T-helper 2 cell treated with Interferon-gamma antibody and Interleukin-4, amounts not matched to agents 5 μg/mL and 100 μg/mL, for 36 hours (primary cell): Measurements from ENCODE around the gene PRRT1.
A peak's percentile ranks its signal among the peaks of the same experiment; 100 is the strongest.
"Not testable (repeated sequence)": the region's sequence is repeated elsewhere in the genome, so short reads cannot be mapped to it uniquely, and the experiment has no call there.

ENCODE experiments used
- DNase-seq: peaks from one replicate; pipeline ENCODE4 v3.0.0; 2021; ENCODE audit warnings: low spot score
- H3K27ac Mint-ChIP-seq: one replicate; pipeline ENCODE4 v1.8.0; 2021; ENCODE audit warnings: mild to moderate bottlenecking, mixed read lengths
- H3K27me3 Mint-ChIP-seq: one replicate; pipeline ENCODE4 v1.8.0; 2021; ENCODE audit warnings: low read depth, mixed read lengths
- H3K36me3 Mint-ChIP-seq: one replicate; pipeline ENCODE4 v1.8.0; 2021; ENCODE audit warnings: low read depth, mixed read lengths
- H3K4me1 Mint-ChIP-seq: one replicate; pipeline ENCODE4 v1.8.0; 2021; ENCODE audit warnings: low read depth, mixed read lengths
- H3K4me3 Mint-ChIP-seq: one replicate; pipeline ENCODE4 v1.8.0; 2022; ENCODE audit warnings: mild to moderate bottlenecking, moderate library complexity, mixed read lengths
- H3K9me3 Mint-ChIP-seq: one replicate; pipeline ENCODE4 v1.8.0; 2021; ENCODE audit warnings: mixed read lengths

The PRRT1 gene

DNA sequence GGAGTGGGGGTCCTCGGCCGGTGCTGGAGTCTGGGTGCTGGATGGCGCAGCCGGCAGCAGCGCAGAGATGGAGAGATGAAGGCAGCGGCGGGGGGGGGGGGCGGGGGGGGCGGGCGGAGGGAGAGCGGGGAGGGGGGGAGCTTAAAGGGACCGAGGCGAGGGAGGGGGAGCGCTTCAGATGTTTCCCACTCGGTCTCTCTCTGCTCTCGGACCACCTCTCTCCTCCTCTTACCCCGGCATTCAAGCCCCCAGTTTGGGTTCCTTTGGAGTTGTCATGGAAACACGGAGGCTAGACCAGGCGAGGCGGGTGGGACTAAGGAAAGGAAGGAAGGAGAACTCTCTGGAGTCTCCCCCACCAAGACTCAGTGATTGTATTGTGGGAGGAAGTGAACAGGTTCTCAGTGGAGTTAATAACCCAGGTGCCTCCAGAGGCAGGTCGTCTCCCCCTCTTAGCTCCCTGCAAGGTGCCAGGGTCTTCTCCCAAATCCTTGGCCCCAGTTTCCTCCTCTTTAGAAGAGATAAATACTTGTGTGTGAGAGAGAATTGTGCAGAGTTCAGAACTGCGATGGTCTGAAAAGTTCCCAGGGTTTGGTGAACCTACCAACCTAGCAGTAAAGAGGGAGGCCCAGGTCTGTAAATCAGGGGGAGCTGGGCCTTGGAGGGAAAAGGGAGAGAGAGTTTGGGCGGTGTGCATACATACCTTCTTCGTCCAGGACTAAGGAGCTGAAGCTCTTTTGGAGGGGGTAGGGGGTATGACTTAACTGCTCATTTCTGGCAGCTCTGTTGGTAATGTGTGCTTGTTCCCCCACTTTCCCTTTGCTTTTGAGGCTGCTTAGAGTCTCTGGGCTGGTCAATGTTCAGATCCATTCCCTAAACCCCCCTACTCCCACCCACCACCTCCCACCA lies at the start of gene PRRT1:
Gene PRRT1, minus strand, starts transcription at position 77 of the 906 bp plus-strand sequence. CDS start 112 bp downstream, outside the sequence.
- peak within 1 kb of the TSS; percentile 57 for H3K4me3 Mint-ChIP-seq
- H3K4me1 Mint-ChIP-seq, result peaks cover 32% of the 10 kb centered on the region
- no peaks in the 10 kb centered on the region for H3K9me3 Mint-ChIP-seq
- H3K27ac Mint-ChIP-seq, result no peak within 1 kb of the TSS
- peaks cover 53% of the 10 kb centered on the region for H3K27me3 Mint-ChIP-seq
- no peak for DNase-seq
- no peaks in the 10 kb centered on the region for H3K36me3 Mint-ChIP-seq

DNA sequence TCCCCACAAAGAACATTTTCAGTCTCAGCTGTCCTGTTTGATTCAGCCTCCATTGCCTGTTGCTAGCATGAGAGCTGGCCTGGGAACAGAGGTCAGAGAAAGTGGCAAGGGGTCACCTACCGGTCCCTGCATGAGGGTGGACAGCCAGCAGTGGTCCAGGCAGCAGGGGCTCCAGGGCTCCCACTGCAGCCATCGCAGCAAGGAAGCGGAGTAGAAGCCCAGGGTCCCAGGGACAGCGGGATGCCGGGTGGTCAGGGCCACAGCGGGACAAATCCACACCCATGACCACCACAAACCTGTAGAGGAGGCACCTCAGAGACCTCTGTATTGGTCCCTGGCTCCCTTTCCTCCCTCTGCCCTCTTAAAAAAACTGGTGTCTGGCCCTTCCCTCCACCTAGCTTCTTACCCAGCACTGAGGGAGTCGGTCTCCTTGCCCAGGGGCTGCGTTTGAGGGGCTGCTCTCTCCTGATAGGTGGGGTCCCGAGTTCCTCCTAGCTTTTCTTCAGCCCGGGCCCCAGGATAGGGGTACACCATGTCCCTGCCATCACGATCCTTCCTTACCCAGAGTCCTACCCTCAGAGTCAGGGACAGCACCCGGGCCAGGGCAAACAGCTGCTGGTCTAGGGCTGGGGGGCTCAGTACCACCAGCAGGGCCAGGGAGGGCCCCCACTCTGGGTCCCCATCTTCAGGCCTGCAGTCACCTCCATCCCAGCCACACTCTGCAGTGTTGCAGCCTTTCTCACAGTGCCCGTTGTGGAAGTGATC lies 49.2 kb upstream of the PRRT1 start:
- Mint-ChIP-seq H3K9me3 (no peaks in the 10 kb centered on the region), H3K4me1 (peaks cover 5% of the 10 kb centered on the region), H3K27me3 (peaks cover 13% of the 10 kb centered on the region)

DNA sequence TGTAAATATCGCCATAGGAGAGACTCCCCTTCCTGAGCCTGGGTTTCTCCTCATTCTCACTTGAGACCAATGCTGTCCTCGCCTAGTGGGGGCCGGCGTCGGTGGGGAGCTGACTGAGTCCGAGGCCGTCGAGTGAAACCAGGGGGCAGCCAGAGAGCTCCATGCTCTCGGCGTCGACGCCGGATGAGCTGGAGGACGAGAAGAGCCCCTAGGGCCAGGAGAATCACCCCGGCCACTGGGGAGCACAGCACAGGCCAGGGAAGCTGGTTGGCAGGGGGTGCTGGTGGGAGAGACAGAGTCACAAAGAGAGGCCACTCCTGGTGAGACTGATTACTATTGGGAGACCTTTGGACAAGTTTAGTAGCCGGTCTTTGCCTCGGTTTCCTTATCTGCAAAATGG lies 47.1 kb upstream of the PRRT1 start:
- Mint-ChIP-seq H3K4me1 (peaks cover 20% of the 10 kb centered on the region), H3K4me3 (no peak overlapping the region), H3K27me3 (peaks cover 4% of the 10 kb centered on the region), H3K36me3 (no peaks in the 10 kb centered on the region), H3K9me3 (no peaks in the 10 kb centered on the region), H3K27ac (no peak overlapping the region)
- DNase-seq, result no peak

More for the DNA sequence above, 49.2 kb upstream of the PRRT1 start:
- no peak for DNase-seq
- Mint-ChIP-seq H3K27ac (no peak overlapping the region), H3K36me3 (no peaks in the 10 kb centered on the region), H3K4me3 (no peak overlapping the region)

DNA sequence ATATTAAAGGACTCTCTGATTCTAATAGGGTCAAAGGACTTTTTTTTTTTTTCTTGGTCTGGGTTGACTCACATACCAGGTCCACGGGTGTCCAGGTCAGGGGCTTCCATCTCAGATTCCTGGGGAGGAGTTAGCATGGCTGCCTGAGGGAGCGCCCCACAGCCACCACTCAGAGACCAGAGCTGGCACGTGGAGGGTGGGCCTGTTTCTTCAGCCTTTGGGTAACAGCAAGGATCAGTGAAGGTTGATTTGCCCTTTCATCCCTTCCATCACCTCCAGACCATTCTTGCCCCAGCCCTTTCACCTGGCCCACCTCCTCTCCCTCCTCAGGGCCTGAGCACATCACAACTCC lies 46.6 kb upstream of the PRRT1 start:
- peaks cover 2% of the 10 kb centered on the region for H3K27me3 Mint-ChIP-seq
- peaks cover 25% of the 10 kb centered on the region for H3K4me1 Mint-ChIP-seq
- no peaks in the 10 kb centered on the region for H3K36me3 Mint-ChIP-seq
- no peaks in the 10 kb centered on the region for H3K9me3 Mint-ChIP-seq
- no peak overlapping the region for H3K4me3 Mint-ChIP-seq
- no peak overlapping the region for H3K27ac Mint-ChIP-seq
- DNase-seq, result no peak

DNA sequence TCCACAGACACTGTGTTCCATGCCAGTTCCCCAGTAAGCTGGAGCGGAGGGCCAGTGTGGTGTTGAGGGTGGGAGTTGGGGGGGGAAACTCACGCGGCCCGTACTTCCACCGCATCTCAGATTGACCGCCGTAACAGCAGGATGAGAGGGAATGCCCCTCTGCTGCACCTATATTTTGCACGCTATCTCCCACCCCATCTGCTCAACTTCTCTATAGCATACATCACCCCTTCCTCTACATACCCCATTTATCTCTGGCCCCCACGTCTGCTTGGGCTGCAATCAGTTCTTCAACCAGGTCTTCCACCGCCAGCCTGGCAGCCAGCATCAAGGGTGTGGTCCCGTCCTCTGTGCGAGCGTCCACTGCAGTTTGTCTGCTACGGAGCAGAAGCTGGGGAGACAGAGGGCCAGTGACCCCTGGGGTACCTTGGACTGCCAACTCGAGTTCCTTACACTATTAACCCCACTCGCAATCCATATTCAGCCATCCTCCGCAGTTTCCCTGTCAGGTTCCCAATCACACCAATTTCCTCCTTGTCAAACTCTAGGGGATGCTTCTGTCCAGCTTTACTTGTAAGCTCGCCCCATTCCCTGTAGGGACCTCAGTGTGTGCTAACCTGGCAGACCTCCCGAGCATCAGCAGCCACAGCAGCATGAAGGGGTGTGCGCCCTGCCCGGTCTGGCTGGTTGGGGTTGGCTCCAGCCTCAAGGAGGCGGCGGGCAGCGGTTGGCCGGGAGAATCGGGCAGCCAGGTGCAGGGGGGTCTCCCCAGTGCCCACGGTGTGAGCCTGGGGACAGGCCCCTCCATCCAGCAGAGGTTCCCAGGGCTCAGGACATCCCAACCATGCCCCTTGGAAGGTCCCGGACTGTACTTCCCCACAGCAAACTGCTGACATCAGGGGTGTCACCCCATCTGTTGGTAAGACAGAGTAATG lies 45.2 kb upstream of the PRRT1 start:
- peaks cover 9% of the 10 kb centered on the region for H3K36me3 Mint-ChIP-seq
- H3K4me1 Mint-ChIP-seq, result peaks cover 27% of the 10 kb centered on the region
- H3K27ac Mint-ChIP-seq, result peak overlapping the region; percentile 99
- no peaks in the 10 kb centered on the region for H3K27me3 Mint-ChIP-seq
- no peaks in the 10 kb centered on the region for H3K9me3 Mint-ChIP-seq
- DNase-seq, result no peak
- peak overlapping the region; percentile 96 for H3K4me3 Mint-ChIP-seq

DNA sequence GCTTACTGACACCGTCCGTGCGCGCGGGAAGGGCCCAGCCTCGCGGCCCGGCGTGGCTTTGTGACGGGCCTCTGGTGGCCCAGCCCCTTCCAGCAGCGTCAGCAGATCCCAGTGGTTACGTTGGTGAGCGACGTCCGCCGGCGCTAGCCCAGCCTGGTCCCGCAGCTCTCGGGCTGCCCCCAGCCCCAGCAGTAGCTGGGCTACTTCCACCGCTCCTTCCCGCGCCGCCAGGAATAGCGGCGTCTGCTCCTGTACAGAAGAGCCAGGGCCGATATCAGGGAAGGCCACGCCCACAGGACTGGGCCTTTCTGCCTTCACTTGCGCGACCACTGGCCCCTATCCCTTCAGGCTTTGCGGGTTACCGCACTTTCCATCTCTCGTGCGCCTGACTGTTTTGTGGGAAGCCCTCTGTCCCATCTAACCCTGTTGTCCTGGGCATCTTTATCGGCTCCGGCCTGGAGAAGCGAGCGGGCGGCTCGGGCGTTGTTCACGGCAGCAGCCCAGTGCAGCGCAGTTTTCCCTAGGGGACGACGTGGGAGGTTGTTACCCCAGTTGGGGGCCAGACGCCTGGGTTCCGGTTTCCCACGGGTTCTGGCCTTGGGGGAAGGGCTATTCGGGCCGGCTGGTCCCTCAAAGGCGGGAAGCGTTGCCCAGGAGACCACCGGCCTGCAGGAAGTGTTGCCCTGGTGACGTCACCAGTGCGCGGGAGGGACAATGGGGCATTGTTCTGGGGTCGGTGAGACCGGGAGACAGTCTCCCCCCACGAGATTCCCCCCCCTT lies 44.4 kb upstream of the PRRT1 start:
- Mint-ChIP-seq H3K4me1 (peaks cover 27% of the 10 kb centered on the region), H3K27me3 (no peaks in the 10 kb centered on the region), H3K4me3 (peak overlapping the region; percentile 96), H3K36me3 (peaks cover 17% of the 10 kb centered on the region), H3K27ac (peak overlapping the region; percentile 99), H3K9me3 (no peaks in the 10 kb centered on the region)
- peak; percentile 61 for DNase-seq

DNA sequence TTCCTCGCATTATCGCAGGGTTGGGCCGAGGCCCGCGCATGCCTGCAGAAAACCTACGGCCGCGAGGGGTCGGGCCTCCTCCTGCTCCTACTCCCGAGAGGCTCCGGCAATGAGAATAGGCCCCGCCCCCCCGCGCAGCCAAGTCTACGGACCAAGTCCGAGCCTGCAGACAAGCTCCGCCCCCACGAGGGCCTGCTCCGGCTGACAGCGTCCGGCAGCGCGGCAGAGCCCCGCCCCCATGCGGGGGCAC lies 43.8 kb upstream of the PRRT1 start:
- H3K27me3 Mint-ChIP-seq, result no peaks in the 10 kb centered on the region
- peaks cover 27% of the 10 kb centered on the region for H3K4me1 Mint-ChIP-seq
- DNase-seq, result peak; percentile 100
- peak overlapping the region; percentile 99 for H3K27ac Mint-ChIP-seq
- H3K9me3 Mint-ChIP-seq, result no peaks in the 10 kb centered on the region
- peaks cover 20% of the 10 kb centered on the region for H3K36me3 Mint-ChIP-seq
- peak overlapping the region; percentile 96 for H3K4me3 Mint-ChIP-seq

DNA sequence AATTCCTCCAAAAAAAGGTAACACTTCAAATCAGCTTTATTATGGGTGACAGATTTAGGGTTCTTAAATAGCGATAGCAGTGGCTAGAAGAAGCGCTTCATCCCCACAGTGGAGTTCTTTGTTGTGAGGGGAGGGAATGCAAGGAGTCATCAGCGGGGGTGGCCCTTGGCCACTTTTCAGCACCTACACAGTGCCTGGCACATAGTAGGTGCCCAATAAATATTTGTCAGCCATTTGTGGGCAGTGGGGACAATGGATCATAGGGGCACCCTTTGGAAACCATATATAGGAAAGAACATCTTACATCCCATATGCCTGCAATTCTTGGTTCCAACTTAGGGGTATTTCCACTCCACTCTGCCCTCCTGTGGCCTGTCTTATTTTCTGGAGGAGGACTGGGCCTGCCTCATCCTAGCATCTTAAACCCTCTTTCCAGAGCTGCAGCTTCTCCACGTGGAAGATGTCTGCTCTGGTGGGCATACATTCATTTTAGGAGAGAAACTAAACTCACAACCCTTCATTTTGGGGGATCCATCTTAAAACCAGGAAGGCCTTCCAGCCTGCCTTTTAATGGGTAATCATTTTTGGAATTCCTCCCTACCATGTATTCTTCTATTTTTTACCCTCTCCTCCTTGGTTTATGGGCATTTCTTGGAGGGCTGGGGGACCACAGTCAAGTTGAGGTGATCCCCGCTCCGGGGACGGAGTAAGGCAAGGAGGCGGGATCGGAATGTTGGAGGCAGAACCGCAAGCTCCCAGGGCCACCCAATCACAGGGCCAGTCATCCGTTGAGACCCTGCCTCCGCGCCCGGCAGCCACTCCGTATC lies 43.3 kb upstream of the PRRT1 start:
- no peaks in the 10 kb centered on the region for H3K27me3 Mint-ChIP-seq
- peaks cover 27% of the 10 kb centered on the region for H3K4me1 Mint-ChIP-seq
- H3K4me3 Mint-ChIP-seq, result peak overlapping the region; percentile 96
- DNase-seq, result no peak
- H3K9me3 Mint-ChIP-seq, result no peaks in the 10 kb centered on the region
- peaks cover 26% of the 10 kb centered on the region for H3K36me3 Mint-ChIP-seq
- H3K27ac Mint-ChIP-seq, result peak overlapping the region; percentile 90

DNA sequence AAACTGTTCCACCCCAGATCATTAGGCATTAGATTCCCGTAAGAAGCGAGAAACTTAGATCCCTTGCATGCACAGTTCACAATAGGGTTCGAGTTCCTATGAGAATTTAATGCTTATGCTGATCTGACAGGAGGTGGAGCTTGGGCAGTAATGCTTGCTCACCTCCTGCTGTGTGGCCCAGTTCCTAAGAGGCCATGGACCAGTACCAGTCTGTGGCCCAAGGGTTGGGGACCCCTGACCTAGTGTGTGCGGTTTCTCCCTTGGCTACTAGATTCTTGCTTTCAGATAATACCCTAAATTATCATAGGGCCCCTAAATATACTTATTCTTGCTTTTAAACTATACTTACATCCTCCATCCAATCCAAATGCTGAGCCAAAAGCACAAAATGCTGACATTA lies 42.6 kb upstream of the PRRT1 start:
- Mint-ChIP-seq H3K4me3 (peak overlapping the region; percentile 100), H3K9me3 (no peaks in the 10 kb centered on the region), H3K36me3 (peaks cover 26% of the 10 kb centered on the region), H3K27me3 (no peaks in the 10 kb centered on the region), H3K27ac (no peak overlapping the region), H3K4me1 (peaks cover 27% of the 10 kb centered on the region)
- no peak for DNase-seq

DNA sequence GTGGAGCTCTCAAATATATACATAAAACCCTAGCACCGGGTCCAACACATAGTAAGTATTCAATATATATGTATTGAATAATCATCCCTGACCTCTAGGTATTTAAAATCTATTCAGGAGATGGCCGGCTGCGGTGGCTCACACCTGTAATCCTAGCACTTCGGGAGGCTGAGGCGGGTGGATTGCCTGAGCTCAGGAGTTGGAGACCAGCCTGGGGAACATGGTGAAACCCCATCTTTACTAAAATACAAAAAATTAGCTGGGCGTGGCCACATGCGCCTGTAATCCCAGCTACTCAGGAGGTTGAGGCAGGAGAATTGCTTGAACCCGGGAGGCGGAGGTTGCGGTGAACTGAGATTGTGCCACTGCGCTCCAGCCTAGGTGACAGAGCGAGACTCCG lies 41.4 kb upstream of the PRRT1 start:
- H3K4me1 Mint-ChIP-seq, result peaks cover 37% of the 10 kb centered on the region
- H3K9me3 Mint-ChIP-seq, H3K27me3 Mint-ChIP-seq, DNase-seq: not testable (repeated sequence)
- peak overlapping the region; percentile 97 for H3K27ac Mint-ChIP-seq
- peaks cover 37% of the 10 kb centered on the region for H3K36me3 Mint-ChIP-seq
- peak overlapping the region; percentile 100 for H3K4me3 Mint-ChIP-seq

DNA sequence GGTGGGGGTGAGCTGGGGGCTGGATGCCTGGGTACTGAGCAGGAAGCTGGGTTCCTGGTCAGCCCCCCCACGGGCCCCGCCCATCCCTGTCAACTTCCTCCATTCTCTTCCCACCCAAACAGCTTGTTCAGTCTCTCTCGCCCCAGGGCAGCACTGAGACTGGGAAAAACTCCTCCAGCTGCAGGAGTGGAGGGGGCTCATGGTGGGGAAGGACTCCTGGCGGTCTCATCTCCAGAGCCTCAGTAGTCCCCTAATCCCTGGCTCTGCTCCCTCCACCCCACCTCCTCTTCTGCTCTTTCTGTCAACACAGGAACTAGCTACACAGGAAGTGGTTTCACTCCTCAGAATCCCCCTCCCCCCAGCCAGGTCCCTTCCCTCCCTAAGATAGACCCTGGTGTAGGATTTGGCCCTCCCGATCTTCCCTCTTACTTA lies 40.9 kb upstream of the PRRT1 start, which contains the start of gene GPSM3:
Gene GPSM3, minus strand, starts transcription at position 36 of the 432 bp plus-strand sequence. CDS start 130 bp downstream, outside the sequence.
- Mint-ChIP-seq H3K4me3 (peak within 1 kb of the TSS; percentile 100), H3K9me3 (no peaks in the 10 kb centered on the region), H3K36me3 (peaks cover 42% of the 10 kb centered on the region), H3K27ac (peak within 1 kb of the TSS; percentile 97), H3K4me1 (peaks cover 37% of the 10 kb centered on the region), H3K27me3 (no peaks in the 10 kb centered on the region)
- peak; percentile 56 for DNase-seq
